ENCODE data around the gene TSNAXIP1. TPM values are rescaled to one million over a fixed set of nuclear protein-coding genes. Genes with fewer than 3 reads are reported as not detected.
"Not testable (repeated sequence)": the region's sequence is repeated elsewhere in the genome, so short reads cannot be mapped to it uniquely, and the experiment has no call there.

Gene TSNAXIP1
- total RNA-seq, 1 experiment from 2014 or later, result 0.49 TPM

DNA sequence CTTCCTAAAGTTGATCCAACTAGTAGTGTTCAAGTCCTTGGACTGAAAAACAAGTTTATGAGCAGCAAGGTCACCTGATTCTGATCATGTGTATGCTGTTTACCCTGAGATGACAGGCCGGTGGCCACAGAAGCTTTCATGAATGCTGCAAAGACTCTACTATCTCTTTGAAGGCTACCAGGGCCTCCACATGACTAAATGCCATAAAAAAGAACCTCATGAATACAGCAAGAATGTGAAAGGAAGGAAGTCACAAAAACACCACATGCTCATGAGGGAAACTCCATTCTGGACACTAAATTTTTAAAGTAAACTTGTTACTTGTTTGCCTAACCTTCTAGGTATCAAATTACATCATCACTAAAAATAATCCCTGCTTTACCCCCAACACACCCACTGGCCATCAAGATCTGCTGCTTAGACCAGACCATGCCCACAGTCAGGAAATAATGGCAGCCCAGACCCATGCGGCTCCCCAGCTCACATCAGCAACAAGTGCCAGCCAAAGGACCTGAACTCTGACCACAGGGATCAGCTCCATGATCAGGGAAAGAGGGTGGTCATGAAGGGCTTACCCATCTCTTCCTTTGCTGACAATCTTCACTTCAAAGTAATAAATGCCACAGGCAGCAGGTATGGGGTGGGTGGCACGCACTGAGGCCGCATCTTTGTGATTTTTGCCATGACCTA, 1.7 kb upstream of the TSNAXIP1 start:
- H3K4me1 ChIP-seq, result no peaks in the 10 kb centered on the region
- DNase-seq, result no peak
- no peak overlapping the region for H3K27ac ChIP-seq
- no peaks in the 10 kb centered on the region for H3K9me3 ChIP-seq (replicated peaks)
- no peak overlapping the region; the same call in 1 of the 2 replicates for H3K4me3 ChIP-seq
- no peaks in the 10 kb centered on the region; the same call in 1 of the 2 replicates for H3K36me3 ChIP-seq
- no peaks in the 10 kb centered on the region for H3K27me3 ChIP-seq

DNA sequence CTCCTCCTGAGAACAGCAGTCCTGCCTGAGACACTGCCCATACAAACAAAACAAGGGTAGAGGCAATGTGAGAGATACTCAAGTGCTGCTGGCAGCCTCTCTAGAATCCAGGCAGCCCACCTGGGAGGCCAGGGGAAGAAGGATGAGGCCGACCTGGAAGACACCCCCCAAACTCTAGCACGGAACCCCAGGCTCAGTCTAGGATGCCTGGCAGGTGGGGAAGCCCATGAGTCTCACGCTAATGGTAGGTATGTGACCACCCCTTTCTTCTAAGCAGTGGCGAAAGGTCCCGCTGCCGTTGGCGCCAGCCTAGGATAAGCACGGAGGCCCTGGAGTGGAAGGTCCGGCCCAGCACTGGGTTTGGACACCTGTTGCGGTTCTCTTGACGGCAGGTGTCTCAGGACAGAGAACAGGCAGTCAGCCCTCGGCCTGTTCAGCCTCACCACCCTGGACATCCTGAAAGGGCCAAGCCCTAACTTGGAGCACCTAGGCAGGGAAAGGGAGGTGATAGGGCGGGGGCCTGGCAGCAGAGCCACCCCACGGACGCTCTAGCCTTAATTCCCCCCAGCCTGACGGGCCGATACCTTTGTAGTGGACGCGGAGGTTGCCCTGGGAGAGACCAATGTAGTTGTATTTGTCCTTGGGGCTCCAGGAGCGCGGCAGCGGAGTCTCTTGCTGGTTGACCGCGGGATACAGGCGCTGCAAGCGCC, 816 bp upstream of the TSNAXIP1 start:
- no peaks in the 10 kb centered on the region for H3K27me3 ChIP-seq
- H3K9me3 ChIP-seq (replicated peaks), result no peaks in the 10 kb centered on the region
- H3K4me1 ChIP-seq, result no peaks in the 10 kb centered on the region
- peak; percentile 11 to 18 for DNase-seq
- peak overlapping the region; percentile 75 for H3K4me3 ChIP-seq
- peak overlapping the region; percentile 48 for H3K27ac ChIP-seq
- H3K36me3 ChIP-seq, result no peaks in the 10 kb centered on the region; the same call in 1 of the 2 replicates

DNA sequence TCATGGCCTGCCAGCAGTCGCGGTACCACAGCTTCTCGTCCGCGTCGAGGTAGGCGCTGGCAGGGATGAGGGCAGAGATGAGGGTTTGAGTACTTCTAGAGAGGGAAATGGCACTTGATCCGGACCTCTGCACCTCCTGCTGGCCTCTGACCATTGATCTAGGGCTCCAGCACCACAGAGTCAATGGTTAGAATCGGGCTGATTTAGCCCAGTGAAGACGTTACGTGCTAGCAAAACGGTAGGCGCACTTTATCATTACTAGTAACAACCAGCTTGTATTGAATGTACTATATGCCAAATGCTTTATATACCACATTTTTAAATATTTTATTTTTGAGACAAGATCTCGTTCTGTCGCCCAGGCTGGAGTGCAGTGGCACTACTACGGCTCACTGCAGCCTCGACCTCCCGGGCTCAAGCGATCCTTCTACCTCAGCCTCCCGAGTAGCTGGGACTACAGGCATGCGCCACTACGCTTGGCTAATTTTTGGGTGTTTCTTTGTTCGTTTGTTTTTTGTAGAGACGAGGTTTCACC, 526 bp downstream of the TSNAXIP1 start:
- no peaks in the 10 kb centered on the region; the same call in 1 of the 2 replicates for H3K36me3 ChIP-seq
- H3K4me3 ChIP-seq, result peak overlapping the region; percentile 75
- no peaks in the 10 kb centered on the region for H3K9me3 ChIP-seq (replicated peaks)
- H3K4me1 ChIP-seq, result no peaks in the 10 kb centered on the region
- DNase-seq, result no peak
- H3K27me3 ChIP-seq, result no peaks in the 10 kb centered on the region
- H3K27ac ChIP-seq, result no peak overlapping the region; the same call in 1 of the 2 replicates

DNA sequence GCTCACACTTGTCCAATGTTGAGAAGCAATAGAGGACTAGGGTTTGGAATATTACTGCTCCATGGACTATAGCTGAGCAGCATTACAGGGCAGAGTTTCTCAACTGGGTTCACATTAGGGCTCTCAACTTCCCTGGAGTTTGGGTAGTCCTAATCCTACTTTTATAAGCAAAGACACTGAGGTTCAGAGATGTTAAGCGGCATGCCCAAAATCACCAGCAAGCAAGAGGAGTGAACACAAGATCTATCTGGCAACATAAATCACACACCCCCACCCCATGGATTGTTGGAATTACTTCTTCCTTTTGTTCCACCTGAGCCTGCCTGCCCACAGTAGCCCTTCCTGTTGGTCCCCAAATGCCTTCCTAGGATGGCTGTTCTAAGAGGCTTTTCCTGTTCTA, 5.2 kb downstream of the TSNAXIP1 start:
- Histone ChIP-seq H3K4me1 (no peaks in the 10 kb centered on the region), H3K27me3 (no peaks in the 10 kb centered on the region), H3K4me3 (no peak overlapping the region), H3K27ac (no peak overlapping the region), H3K9me3 (replicated peaks) (no peaks in the 10 kb centered on the region), H3K36me3 (no peaks in the 10 kb centered on the region)
- no peak for DNase-seq

DNA sequence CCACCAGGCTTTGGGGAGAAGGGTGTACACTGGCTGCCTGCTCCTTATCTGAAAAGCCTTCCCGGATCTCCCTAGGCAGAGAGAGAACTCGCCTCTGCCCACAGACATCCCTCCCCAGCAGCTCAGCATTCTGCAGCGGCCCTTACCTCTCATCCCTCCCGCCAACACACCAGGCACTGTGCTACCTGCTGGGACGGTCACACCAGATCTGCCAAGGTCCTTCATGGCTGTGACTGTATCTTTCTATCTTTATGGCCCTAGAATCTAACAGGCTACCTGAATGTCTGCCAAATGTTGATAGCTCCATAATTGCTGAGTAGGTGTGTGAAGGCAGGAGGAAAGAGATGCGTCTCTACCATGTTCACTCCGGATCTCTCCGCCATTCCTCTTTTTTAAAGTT, 7.9 kb downstream of the TSNAXIP1 start:
- H3K4me1 ChIP-seq, result no peaks in the 10 kb centered on the region
- no peak overlapping the region for H3K4me3 ChIP-seq
- H3K27me3 ChIP-seq, result no peaks in the 10 kb centered on the region
- DNase-seq, result no peak
- H3K27ac ChIP-seq, result no peak overlapping the region
- no peaks in the 10 kb centered on the region for H3K36me3 ChIP-seq
- no peaks in the 10 kb centered on the region for H3K9me3 ChIP-seq (replicated peaks)

DNA sequence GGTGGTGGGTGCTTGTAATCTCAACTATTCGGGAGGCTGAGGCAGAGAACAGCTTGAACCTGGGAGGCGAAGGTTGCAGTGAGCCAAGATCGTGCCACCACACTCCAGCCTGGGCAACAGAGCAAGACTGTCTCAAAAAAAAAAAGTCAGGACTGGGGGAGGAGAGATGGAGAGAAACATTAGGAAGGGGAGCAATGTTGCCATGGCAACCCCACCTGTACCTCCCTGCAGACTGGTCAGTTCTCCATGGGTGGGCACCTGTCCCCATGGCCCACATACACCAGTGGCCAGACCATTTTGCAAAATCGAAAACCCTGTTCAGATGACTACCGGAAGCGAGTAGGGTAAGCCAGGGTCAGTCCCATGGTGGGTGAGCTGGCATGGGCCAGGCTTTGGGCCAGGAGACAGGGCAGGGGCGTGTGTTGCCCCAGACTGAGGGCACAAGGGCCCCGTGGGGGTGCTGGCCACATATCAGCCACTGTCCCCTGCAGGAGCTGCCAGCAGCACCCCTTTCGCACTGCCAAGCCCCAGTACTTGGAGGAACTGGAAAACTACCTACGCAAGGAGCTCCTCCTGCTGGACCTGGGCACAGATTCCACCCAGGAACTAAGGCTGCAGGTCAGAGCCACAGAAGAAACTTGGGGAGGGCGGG, 14.0 kb downstream of the TSNAXIP1 start:
- H3K27ac ChIP-seq, result no peak overlapping the region
- no peaks in the 10 kb centered on the region for H3K4me1 ChIP-seq
- DNase-seq, result no peak
- H3K36me3 ChIP-seq, result no peaks in the 10 kb centered on the region
- no peak overlapping the region for H3K4me3 ChIP-seq
- no peaks in the 10 kb centered on the region for H3K9me3 ChIP-seq (replicated peaks)
- H3K27me3 ChIP-seq, result no peaks in the 10 kb centered on the region

DNA sequence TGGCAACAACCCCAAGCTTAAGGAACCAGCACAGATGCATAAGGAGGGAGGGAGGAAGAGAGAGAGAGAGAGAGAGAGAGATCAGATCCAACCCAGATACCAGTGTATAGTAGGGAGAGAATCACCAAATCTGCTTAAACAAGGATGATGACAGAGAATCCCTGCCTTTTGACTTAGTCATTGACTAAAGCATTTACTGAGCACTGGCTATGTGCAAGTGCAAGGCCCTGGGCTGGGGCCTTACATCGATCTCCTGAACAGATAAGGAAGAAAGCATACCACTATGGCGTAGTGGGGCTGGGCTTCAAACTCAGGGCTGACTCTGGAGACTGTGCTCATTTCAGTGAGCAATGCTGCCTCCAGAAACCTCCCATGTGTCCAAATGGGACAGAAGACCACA, 15.8 kb downstream of the TSNAXIP1 start:
- Histone ChIP-seq H3K4me3 (no peak overlapping the region), H3K27me3 (no peaks in the 10 kb centered on the region), H3K4me1 (no peaks in the 10 kb centered on the region), H3K27ac (no peak overlapping the region), H3K36me3 (0 out of 2 replicates have a peak, but pooled peaks cover 5% of the 10 kb centered on the region), H3K9me3 (replicated peaks) (no peaks in the 10 kb centered on the region)
- DNase-seq, result no peak

DNA sequence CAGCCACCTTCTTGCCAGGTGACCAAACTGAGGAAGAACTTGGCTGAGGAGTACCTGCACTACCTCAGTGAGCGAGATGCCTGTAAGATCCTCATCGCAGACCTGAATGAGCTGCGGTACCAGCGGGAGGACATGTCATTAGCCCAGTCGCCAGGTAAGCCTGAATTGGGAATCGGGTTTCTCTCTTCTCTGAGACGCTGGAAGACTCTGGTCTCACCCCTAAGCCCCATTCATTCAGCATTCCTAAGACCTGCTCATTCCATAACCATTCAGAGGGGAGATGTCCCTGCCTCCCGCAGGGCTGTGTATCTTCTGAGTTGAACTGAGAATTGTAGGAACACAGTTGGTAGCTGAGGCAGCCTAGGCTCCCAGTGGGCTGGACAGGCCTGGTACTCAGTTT, 18.4 kb downstream of the TSNAXIP1 start:
- DNase-seq, result no peak
- H3K36me3 ChIP-seq, result 0 out of 2 replicates have a peak, but pooled peaks cover 5% of the 10 kb centered on the region

DNA sequence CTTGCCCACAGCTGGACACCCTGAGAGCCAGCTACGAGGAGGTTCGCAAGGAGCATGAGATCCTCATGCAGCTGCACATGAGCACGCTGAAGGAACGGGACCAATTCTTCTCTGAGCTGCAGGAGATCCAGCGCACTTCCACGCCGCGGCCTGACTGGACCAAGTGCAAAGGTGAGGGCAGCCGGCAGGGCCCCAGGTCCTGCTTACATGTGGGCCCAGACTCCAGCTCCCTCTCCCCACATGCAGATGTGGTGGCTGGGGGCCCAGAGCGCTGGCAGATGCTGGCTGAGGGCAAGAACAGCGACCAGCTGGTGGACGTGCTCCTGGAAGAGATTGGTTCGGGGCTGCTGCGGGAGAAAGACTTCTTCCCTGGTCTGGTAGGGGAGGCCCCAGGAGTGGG, 19.2 kb downstream of the TSNAXIP1 start:
- Histone ChIP-seq H3K4me3 (no peak overlapping the region), H3K27me3 (no peaks in the 10 kb centered on the region), H3K27ac (no peak overlapping the region), H3K36me3 (0 out of 2 replicates have a peak, but pooled peaks cover 5% of the 10 kb centered on the region), H3K4me1 (no peaks in the 10 kb centered on the region), H3K9me3 (replicated peaks) (no peaks in the 10 kb centered on the region)
- DNase-seq, result no peak

More for the DNA sequence above, 18.4 kb downstream of the TSNAXIP1 start:
- no peaks in the 10 kb centered on the region for H3K9me3 ChIP-seq (replicated peaks)
- H3K4me3 ChIP-seq, result no peak overlapping the region
- H3K27ac ChIP-seq, result no peak overlapping the region
- no peaks in the 10 kb centered on the region for H3K27me3 ChIP-seq
- no peaks in the 10 kb centered on the region for H3K4me1 ChIP-seq

DNA sequence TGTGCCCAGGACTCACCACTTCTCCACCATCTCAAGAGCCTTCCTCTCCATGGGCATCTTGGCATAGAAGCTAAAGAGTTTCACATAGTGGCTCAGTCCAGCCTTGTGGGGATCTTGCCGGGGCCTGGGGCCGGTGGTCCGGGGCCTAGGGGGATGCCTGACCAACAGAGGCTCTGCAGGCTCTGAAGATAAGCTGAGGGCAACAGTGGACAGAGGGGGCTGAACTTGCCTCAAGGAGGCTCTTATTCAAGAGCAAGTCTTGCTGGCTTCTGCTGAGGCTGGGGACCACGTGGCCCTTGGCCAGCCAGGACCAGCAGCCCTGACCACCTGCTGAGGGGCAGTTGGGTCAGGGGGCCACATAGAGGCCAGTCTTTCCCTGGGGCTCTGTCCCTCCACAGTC, 22.0 kb downstream of the TSNAXIP1 start:
- no peak for DNase-seq
- Histone ChIP-seq H3K4me1 (no peaks in the 10 kb centered on the region), H3K4me3 (no peak overlapping the region), H3K36me3 (0 out of 2 replicates have a peak, but pooled peaks cover 5% of the 10 kb centered on the region), H3K9me3 (replicated peaks) (no peaks in the 10 kb centered on the region), H3K27me3 (no peaks in the 10 kb centered on the region), H3K27ac (no peak overlapping the region)

DNA sequence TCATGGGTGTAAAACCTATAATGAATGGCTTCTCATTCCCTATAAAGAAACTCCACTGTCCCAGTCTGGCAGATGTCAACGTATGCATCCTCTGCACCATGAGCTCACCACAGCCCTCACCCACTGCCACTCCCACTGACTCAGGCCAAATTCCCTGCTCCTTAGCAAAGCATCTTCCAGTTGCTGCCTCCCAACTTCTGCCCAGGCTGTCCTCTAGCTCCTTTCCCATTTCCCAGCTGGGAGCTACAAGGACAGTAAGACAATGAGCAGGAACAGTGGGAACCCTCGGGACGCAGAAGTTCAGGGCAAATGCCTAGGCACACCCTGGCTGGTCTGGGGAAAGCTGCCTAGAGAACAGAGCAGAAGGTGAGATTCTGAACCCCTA, 26.3 kb downstream of the TSNAXIP1 start:
- no peaks in the 10 kb centered on the region for H3K27me3 ChIP-seq
- no peaks in the 10 kb centered on the region for H3K36me3 ChIP-seq
- peak overlapping the region; percentile 88 for H3K4me3 ChIP-seq
- no peaks in the 10 kb centered on the region for H3K4me1 ChIP-seq
- H3K9me3 ChIP-seq (replicated peaks), result no peaks in the 10 kb centered on the region
- H3K27ac ChIP-seq, result peak overlapping the region; percentile 72
- DNase-seq, result peak; percentile 27 to 31

DNA sequence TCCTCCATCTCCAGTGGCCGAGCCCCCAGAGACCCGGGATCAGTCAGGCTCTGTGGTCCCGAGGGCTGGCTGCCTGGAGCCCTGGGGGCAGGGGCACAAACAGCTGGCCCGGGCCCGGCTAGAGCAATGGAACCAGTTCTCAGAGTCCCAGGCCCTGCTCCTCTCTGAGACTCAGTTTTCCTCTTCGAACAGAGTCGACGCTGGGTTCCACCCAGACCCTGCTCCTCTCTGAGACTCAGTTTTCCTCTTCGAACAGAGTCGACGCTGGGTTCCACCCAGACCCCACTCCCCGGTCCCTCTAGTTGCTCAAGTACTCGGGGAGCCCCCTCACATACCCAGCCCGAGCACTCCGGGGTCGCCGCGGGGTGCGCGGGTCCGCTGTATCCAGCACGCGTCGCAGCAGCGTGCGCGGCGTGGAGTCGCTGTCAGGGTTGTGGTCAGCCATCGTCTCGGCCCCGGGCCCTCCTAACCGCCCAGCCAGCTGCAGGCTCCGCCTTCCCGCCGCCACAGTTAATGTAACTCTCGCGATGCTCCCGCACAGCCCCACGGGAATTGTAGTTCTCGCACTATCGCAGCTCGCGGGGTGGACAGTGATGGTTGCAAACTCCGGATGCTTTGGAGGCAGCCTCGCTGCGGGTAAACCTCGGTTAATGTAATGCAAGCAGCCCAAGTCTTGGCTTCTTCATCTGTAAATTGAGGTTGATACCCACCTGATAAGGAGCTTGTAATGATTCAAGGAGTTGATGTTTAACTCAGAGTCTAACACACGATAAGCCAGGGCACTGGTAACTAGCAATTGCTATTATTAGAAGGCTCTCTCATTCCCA, 26.9 kb downstream of the TSNAXIP1 start:
- Histone ChIP-seq H3K36me3 (no peaks in the 10 kb centered on the region), H3K4me1 (no peaks in the 10 kb centered on the region), H3K27me3 (no peaks in the 10 kb centered on the region), H3K27ac (peak overlapping the region; percentile 72), H3K4me3 (peak overlapping the region; percentile 88), H3K9me3 (replicated peaks) (no peaks in the 10 kb centered on the region)
- peak; percentile 91 to 92 for DNase-seq

DNA sequence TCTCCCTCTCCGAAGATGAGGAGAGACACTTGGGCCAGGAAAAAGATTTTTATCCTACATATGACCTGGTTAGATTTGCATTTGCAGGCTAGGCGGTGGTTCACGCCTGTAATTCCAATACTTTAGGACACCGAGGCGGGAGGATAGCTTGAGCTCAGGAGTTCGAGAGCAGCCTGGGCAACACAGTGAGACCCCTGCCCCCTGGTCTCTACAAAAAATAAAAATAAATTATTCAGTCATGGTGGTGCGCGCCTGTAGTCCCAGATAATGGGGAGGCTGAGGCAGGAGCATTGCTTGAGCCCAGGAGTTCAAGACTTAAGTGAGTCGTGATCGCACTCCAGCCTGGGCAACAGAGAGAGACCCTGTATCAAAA, 27.5 kb downstream of the TSNAXIP1 start:
- no peak for DNase-seq
- Histone ChIP-seq H3K9me3 (replicated peaks) (no peaks in the 10 kb centered on the region), H3K4me3 (peak overlapping the region; percentile 88), H3K27me3 (no peaks in the 10 kb centered on the region), H3K36me3 (no peaks in the 10 kb centered on the region), H3K4me1 (no peaks in the 10 kb centered on the region), H3K27ac (no peak overlapping the region)

DNA sequence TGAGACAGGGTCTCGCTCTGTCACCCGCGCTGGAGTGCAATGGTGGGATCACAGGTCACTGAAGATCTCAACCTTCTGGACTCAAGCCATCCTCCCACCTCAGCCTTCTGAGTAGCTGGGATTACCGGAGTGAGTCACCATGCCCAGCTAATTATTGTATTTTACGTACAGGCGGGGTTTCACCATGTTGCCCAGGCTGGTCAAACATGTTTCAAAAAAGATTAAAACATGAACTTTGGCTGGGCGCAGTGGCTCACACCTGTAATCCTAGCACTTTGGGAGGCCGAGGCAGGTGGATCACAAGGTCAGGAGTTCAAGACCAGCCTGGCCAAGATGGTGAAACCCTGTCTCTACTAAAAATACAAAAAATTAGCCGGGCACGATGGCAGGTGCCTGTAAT, 30.5 kb downstream of the TSNAXIP1 start:
- not testable (repeated sequence) for H3K4me3 ChIP-seq; H3K9me3 ChIP-seq (replicated peaks); H3K4me1 ChIP-seq; H3K36me3 ChIP-seq; H3K27me3 ChIP-seq; DNase-seq; H3K27ac ChIP-seq
